Measurements from ENCODE around the gene NRG3.

NRG3 gene

GRCh38 chr10:82245906-82246560 is 371.0 kb downstream of the NRG3 start:
- Histone ChIP-seq H3K36me3 (ENCODE audit: control insufficient read depth, insufficient read depth, low read length) (no peaks in the 10 kb centered on the region), H3K27me3 (replicated peaks; ENCODE audit: control insufficient read depth, insufficient read depth, low read length) (no peaks in the 10 kb centered on the region), H3K4me3 (replicated peaks; ENCODE audit: low read depth, low read length) (no peak overlapping the region)
- no peak for TF ChIP-seq CTCF (IDR thresholded peaks at IDR 0.05; ENCODE audit: insufficient read depth, low read length, poor library complexity, severe bottlenecking)
- DNase-seq (ENCODE audit: extremely low read depth, insufficient read length) = no peak

- Histone ChIP-seq H3K36me3 (ENCODE audit: control insufficient read depth, insufficient read depth, low read length) (no peaks in the 10 kb centered on the region), H3K4me3 (replicated peaks; ENCODE audit: low read depth, low read length) (no peak overlapping the region), H3K27me3 (replicated peaks; ENCODE audit: control insufficient read depth, insufficient read depth, low read length) (no peaks in the 10 kb centered on the region)
- TF ChIP-seq CTCF (IDR thresholded peaks at IDR 0.05; ENCODE audit: insufficient read depth, low read length, poor library complexity, severe bottlenecking) = no peak
- DNase-seq (ENCODE audit: extremely low read depth, insufficient read length) = no peak
These were observed 374.1 kb downstream of the NRG3 start for GRCh38 chr10:82249141-82249540.

- no peak for TF ChIP-seq CTCF (IDR thresholded peaks at IDR 0.05; ENCODE audit: insufficient read depth, low read length, poor library complexity, severe bottlenecking)
- H3K36me3 ChIP-seq (ENCODE audit: control insufficient read depth, insufficient read depth, low read length) = no peaks in the 10 kb centered on the region
- no peak for DNase-seq (ENCODE audit: extremely low read depth, insufficient read length)
- H3K4me3 ChIP-seq (replicated peaks; ENCODE audit: low read depth, low read length) = no peak overlapping the region
- H3K27me3 ChIP-seq (replicated peaks; ENCODE audit: control insufficient read depth, insufficient read depth, low read length) = no peaks in the 10 kb centered on the region
These were observed 376.4 kb downstream of the NRG3 start for GRCh38 chr10:82251222-82251906.

GRCh38 chr10:82252081-82252480 is 377.1 kb downstream of the NRG3 start:
- Histone ChIP-seq H3K36me3 (ENCODE audit: control insufficient read depth, insufficient read depth, low read length) (no peaks in the 10 kb centered on the region), H3K4me3 (replicated peaks; ENCODE audit: low read depth, low read length) (no peak overlapping the region), H3K27me3 (replicated peaks; ENCODE audit: control insufficient read depth, insufficient read depth, low read length) (no peaks in the 10 kb centered on the region)
- no peak for TF ChIP-seq CTCF (IDR thresholded peaks at IDR 0.05; ENCODE audit: insufficient read depth, low read length, poor library complexity, severe bottlenecking)
- no peak for DNase-seq (ENCODE audit: extremely low read depth, insufficient read length)

- DNase-seq (ENCODE audit: extremely low read depth, insufficient read length) = no peak
These were observed 379.2 kb downstream of the NRG3 start for GRCh38 chr10:82254237-82254636.

More at GRCh38 chr10:82254237-82254636, 379.2 kb downstream of the NRG3 start:
- TF ChIP-seq CTCF (IDR thresholded peaks at IDR 0.05; ENCODE audit: insufficient read depth, low read length, poor library complexity, severe bottlenecking) = no peak
- no peaks in the 10 kb centered on the region for H3K27me3 ChIP-seq (replicated peaks; ENCODE audit: control insufficient read depth, insufficient read depth, low read length)
- H3K4me3 ChIP-seq (replicated peaks; ENCODE audit: low read depth, low read length) = no peak overlapping the region
- no peaks in the 10 kb centered on the region for H3K36me3 ChIP-seq (ENCODE audit: control insufficient read depth, insufficient read depth, low read length)
